HUDEP-2 (cell line): ENCODE results near the gene PALLD.
"Not testable (repeated sequence)": the region's sequence is repeated elsewhere in the genome, so short reads cannot be mapped to it uniquely, and the experiment has no call there.

ENCODE experiments used
- DNase-seq, 76 experiments: peaks; one replicate each; lab custom pipeline; 2025; ENCODE audit not compliant: unreplicated experiment in 76 of 76; lab: John Stamatoyannopoulos, UW

Gene PALLD

DNA sequence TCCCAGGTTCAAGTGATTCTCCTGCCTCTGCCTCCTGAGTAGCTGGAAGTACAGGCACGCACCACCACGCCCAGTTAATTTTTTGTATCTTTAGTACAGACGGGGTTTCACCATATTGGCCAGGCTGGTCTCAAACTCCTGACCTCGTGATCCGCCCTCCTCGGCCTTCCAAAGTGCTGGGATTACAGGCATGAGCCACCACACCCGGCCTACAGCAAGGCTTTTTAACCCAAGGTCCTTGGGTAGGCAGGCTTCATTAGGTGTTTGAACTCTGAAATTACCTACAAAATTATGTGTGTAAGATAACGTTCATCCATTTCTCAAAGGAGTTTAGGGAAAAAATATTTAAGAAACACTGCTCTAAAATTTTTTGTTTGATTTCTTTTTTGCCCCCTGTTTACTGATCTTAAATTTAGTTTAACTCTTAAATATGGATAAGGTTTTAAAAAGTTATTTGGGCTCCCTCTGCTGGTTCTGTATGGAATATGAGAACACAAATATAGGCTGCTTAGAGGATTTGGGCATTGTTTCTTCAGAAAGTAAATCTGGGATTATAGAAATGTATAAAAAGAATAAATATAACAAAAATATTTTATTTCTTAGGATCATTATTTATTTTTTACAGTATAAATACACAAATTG, 420.4 kb downstream of the PALLD start:
- DNase-seq: peak in 3 of 76 experiments; percentile 3 to 11 (median 7)

DNA sequence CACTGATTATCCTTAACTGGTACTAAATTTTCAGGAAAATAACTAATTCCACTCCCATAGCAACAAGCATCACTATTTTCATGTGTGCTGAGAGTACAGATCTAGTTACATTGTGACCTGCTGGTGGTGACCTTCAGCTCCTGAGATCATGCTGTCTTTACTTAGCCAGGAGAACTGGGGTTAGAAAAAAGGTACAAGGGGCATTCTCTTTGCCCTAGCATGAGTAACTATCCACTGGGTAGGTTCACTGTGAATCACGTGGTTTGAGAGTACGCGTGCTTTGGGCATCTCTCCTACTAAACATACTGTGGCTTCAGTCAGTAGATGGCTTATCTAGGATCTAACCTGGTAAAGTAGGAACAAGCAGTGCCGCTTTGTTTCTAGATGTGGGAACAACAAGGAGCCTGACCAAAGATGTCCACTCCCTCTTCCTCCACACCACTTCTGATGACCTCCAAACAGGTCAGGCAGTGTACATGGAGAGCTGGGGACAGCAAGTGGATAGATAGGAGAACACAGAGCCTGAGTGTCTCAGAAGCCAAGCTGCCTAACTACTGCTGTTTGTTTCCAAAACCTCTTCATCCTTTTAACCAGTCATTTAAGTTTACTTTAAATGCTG, 423.0 kb downstream of the PALLD start:
- no peak for DNase-seq

DNA sequence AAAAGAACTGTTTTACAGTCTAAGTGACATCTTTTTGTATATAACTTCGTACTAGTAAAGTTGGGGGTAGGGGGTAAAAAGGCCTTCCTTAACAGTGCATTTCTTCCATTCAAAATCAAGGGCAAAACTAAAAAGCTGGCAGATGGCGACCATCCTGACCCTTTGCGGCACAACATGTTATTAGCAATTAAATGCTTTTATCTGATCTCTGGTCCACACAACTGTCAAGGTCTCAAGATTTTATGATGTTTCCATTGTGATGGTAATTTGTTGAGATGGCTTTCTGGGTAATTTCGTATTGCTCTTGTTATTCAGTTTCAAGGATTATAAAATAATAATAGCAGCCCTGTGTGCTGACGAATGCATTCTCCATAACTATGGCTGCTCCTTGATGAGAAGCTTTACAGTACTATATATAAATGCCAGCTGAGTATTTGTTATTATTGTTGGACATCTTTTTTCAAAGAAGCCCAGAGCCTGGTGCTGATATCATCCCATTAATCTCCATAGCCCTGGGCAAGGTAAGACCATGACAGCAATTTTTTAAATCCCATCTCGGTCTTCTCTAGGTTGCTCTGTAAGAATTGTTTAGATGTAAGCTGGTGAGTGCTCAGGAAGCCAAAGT, 423.7 kb downstream of the PALLD start:
- no peak for DNase-seq

DNA sequence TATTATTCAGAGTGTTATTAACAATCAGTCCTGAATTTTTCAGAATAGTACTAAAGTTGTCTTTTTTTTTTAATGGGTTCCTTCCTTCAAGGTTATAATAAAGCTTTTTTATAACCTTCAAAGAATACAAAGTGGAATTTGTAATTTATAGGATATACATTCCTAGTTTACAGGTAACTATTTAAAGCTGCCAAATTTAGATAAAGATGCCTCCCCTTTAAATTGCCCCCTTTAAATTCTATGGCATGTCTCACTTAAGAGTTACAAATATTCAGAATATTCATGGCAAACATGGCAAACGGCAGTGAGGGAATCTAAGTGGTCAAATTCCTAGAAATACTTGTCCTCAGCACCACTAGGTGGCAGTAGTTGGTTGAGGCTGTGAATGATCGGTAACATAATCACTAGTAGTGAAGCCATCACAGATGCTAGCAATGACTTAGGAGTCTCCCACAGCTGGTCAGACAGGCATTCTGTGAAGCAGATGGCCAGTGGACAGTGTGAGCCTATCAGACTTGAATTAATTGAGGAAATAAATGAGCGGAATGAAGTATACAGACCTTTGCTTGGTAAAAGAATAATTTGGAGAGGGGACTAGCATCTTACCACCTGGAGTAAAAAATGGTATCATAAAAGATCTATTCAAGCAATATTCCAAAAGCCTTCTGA, 426.8 kb downstream of the PALLD start:
- DNase-seq: peak in 52 of 76 experiments; percentile 1 to 64 (median 28)

DNA sequence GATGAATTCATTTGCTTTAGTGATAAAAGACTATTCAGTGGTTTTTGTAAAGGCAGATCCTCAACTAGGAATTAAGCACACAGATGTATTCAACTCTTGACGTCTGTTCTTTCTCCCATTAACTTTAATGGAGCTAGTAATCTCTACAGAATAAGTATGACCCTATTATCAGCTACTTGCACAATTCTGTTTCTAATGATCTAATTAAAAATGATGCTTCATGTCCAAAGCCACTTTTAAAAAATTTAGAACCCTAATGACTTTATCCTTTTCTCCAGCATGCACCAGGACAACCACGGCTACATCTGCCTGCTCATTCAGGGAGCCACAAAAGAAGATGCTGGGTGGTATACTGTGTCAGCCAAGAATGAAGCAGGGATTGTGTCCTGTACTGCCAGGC, 427.8 kb downstream of the PALLD start:
- no peak for DNase-seq

DNA sequence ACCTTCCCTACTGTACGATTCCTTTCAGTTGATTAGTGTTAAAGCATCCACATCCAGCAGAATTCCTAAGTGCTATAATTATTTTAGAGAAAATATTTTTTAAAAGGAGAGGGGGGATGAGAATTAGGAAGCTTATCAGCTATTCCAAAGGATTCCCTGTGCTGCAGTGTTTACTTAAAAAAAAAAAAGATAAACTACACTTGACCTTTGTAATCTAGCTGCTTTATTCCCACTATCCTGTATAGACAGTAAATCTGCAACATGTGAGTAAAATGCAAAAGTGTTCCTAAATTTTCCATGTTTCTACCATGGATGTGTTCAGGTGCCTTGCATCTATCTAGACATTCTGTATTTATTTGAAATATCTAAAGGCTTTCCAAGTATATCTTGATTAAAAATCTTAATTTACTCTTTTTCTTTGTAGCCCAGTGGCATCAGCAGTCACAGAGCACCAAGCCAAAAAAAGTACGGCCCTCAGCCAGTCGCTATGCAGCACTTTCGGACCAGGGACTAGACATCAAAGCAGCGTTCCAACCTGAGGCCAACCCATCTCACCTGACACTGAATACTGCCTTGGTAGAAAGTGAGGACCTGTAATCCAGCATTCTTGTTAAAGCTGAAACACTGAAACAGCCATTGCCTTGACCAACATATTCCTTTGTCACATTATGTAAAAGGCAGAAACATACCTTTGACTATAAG, 429.1 kb downstream of the PALLD start:
- no peak for DNase-seq

DNA sequence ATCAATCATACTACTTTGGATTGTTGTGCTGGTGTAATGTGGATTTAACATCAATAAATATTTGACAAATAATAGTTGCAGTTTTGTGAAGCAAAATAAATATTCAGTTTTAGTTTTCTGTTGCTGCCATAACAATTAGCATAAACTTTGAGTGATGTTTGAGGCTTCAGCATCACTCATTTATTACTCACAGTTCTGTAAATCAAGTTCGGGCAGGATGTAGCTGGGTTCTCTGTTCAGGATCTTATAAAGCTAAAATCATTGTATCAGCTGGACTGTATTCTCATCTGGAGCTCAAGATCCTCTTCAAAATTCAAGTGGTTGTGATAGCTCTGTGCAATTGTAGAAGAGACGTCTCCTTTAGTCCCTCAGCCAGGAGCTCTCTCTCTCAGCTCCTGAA, 431.5 kb downstream of the PALLD start:
- DNase-seq: no peak

DNA sequence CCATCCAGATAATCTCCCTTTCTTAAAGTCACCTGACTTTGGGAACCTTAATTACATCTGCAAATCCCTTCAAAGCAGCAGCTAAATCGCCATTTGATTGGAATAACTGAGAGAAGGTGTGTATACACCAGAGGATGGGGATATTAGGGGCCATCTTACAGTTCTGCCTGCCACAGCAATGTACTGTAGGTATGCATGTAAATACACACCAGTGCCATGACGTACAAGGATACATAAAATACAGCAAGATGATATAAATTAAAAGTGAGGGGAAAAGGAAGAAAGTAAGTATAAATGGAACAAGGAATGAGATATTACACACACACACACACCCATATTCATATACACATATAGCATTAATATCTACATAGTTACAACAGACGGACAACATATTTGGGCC, 432.0 kb downstream of the PALLD start:
- no peak for DNase-seq

DNA sequence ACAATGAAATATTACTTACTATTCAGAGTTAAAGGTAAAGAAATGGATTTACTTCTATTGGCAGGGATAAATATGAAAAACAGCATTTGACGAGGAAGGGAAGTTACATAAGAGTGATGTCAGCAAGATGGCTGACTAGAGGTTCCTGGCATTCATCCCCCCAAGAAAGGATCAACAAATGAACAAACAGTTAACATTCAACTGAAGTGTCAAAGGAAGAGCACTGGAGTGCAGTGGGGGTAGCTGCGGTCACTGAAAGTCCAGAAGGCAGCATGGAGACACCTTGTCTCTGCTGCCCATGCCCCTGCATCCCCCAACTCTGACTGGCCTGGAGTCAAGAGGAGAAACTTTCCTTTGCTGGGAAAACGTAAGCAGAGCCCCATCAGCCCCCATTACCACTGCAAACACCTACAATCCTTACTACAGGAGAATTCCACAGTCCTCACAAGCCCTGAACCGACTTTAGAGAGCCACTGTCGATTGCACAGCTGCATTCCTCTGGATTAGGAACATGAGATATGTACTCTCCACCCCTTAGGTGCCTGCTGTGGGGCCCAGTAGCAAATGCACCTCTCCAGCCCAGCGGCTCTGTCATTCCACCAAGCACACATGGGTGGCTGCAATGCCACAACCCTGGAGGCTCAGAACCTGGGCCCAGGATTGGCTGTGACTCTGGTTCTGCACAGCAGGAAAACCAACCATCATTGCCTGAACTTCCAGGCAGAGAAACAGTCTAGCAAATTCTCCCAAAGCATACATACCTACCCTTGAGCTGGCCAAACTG, 433.8 kb downstream of the PALLD start:
- DNase-seq: no peak

DNA sequence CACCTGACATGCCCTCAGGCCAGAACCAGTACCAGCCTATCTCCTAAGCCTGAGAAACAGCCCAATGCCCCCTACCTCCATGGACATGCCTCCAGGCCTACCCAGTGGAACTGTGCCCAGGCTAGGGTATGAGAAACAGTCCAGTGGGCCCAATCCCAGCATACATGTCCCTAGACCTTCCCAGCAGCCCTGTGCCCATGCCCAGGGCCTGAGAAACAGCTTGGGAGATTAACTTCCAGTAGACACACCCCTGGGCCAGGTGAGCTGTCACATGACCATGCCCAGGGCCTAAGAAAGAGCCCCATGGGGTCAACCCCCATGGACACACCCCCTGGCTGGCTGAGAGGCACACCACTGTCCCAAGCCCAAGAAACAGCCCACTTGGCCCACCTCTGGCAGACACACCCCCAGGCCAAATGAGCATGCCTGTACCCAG, 434.4 kb downstream of the PALLD start:
- no peak for DNase-seq

DNA sequence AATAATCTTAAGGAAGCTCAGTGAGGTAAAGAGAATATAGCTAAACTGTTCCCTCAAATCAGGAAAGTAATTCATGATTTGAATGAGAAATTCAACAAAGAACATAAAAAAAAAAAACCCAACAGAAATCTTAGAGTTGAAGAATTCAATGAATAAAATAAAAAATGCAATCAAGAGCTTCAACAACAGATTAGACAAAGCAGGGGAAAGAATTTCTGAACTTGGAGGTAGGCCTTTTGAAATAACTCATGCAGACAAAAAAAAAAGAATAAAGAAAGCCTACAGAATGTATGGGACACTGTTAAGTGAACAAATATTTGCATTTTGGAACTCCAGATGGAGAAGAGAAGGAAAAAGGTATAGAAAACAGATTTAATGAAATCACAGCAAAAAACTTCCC, 435.3 kb downstream of the PALLD start:
- DNase-seq: no peak

DNA sequence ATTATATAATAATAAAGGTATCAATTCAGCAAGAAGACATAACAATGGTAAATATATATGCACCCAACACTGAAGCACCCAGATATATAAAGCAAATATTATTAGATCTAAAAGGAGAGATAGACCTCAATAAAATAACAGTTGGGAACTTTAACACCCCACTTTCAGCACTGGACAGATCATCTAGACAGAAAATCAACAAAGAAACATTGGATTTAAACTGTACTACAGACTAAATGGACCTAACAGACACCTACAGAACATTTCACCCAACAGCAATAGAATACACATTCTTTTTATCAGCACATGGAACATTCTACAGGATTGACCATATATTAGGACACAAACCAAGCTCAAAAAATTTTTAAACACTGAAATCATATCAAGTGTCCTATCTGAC, 436.6 kb downstream of the PALLD start:
- no peak for DNase-seq

DNA sequence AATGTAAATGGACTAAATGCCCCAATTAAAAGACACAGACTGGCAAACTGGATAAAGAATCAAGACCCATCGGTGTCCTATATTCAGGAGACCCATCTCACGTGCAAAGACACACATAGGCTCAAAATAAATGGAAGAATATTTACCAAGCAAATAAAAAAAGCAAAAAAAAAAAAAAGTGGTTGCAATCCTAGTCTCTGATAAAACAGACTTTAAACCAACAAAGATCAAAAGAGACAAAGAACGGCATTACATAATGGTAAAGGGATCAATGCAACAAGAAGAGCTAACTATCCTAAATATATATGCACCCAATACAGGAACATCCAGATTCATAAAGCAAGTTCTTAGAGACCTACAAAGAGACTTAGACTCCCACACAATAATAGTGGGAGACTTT, 440.6 kb downstream of the PALLD start:
- not testable (repeated sequence) for DNase-seq

DNA sequence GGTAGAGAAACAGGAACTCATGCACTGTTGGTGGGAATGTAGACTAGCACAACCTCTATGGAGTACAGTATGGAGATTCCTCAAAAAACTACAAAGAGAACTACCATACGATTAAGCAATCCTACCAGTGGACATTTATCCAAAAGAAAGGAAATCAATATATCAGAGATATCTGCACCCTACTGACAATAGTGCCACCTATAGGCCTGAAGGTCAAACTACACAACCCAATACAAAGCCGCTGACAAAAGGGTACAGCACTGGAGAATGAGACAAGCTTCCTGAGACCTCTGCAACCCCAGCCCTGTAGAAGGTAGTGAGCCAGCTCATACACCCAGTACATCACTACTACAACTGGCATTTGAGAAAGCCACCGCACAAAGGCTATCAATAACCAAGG, 446.1 kb downstream of the PALLD start:
- peak in 6 of 76 experiments; percentile 1 to 14 (median 2) for DNase-seq

DNA sequence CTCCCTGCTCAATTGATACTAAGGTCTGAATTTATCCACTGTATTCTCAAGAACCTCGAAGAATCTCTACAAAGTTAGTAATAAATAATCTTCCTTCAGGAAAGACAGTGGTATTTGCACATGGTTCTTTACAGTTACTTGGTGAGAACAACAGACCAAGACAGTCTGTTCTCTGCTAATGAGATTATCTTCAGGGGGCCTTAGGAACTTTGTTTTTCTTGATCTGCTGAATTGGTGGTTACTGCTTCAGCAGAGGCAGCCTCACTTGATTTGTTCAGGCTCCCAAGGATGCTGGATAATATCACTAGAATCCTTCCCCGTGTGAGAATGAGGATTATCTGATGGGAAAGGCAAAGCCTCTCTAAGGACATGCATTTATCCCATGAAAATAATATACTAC, 448.4 kb downstream of the PALLD start:
- no peak for DNase-seq

DNA sequence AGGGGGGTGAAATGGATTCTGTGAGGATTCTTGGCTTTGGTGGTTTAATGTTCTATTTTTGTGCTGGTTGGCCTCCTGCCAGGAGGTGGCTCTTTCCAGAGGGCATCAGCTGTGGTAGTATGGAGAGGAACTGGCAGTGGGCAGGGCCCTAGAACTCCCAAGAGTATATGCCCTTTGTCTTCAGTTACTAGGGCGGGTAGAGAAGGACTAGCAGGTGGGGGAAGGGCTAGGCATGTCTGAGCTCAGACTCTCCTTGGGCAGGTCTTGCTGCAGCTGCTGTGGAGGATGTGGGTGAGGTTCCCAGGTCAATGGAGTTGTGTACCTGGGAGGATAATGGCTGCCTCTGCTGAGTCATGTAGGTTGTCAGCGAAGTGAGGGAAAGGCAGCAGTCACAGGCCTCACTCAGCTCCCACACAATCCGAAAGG, 456.0 kb downstream of the PALLD start:
- DNase-seq: not testable (repeated sequence)

DNA sequence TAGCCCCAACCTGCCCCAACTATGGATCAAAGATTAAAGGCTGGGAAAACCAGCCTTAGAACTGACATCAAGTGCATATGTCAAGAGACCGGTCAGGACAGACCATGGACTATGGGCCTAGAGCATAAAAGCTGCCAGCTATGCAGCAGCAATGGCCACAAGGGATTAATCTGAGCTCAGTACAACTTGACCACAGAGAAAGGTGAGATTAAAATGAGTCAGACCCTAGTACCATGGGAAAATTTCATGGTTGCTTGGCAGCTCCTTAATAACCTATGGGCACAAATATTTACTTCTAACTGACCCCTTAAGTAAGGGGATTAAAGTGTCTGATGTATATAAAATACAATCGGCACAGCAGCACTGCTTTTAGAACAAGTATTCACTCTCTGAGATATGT, 458.8 kb downstream of the PALLD start:
- DNase-seq: no peak

DNA sequence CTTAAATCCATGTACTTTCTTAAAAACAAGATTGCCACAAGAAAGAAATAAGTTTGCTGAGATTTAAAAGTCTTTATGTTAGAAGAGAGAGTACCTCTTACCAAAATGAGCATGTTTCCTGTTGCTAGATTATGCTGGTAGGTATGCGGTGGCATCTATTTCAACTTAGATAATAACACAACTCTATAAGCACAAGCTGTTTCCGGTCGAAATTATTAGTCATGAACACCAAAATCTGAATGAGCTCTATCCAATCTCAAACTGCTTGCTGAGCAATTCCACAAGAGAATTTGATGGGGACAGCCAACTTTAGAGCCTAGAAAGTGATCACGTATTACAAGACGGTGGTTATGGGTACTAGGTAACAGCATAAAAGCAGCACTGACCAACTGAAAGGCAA, 463.9 kb downstream of the PALLD start:
- DNase-seq: no peak

DNA sequence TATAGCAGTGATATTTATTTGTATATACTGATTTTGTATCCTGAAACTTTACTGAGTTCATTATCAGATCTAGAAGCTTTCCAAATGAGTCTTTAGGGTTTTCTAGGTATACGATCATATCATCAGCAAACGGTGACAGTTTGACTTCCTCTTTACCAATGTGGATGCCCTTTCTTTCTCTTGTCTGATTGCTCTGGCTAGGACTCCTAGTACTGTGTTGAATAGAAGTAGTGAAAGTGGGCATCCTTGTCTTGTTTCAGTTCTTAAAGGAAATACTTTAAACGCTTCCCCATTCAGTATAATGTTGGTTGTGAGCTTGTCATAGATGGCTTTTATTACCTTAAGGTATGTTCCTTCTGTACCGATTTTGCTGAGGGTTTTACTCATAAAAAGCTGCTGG, 475.7 kb downstream of the PALLD start:
- DNase-seq: no peak
